Activated naive CD8-positive, alpha-beta T cell treated with anti-CD3 and anti-CD28 coated beads for 36 hours (primary cell): ENCODE data around the gene LYVE1. TPM values are rescaled to one million over a fixed set of nuclear protein-coding genes. Genes with fewer than 3 reads are reported as not detected.

Experiments
- total RNA-seq, 2 experiments: library from RNA; stranded (reverse); gene quantifications; one replicate each; pipeline ENCODE4 v1.2.3, GENCODE V29; 2021

LYVE1 gene
- total RNA-seq, 2 experiments from 2014 or later, result not detected

Other genes with a start within 250 kb of the LYVE1 start
- gene AMPD3, start 113.4 kb downstream of the LYVE1 start, total RNA-seq, result 10 to 100 TPM; 20.2 to 20.7 TPM
- gene RNF141, start 27.5 kb downstream of the LYVE1 start, total RNA-seq, result 10 to 100 TPM; 17.8 to 18.0 TPM
- not detected for gene IRAG1, start 125.1 kb upstream of the LYVE1 start, total RNA-seq
- gene CTR9, start 182.6 kb upstream of the LYVE1 start, total RNA-seq, result 10 to 100 TPM; 50.6 TPM
- gene EIF4G2, start 240.3 kb upstream of the LYVE1 start, total RNA-seq, result 1,000 to 10,000 TPM; 1,373 to 1,478 TPM